WTC11 (cell line): ENCODE data around the gene ZXDC. TPM values are rescaled to one million over a fixed set of nuclear protein-coding genes. Genes with fewer than 3 reads are reported as not detected.

Experiments
- ATAC-seq: fragments of 200-7000 bp; cut with Tn5 transposase; 2 replicates; pipeline ENCODE4 v1.10.0; 2021; ENCODE audit warnings: mild to moderate bottlenecking, moderate library complexity
- CTCF ChIA-PET: fragments of 300-600 bp; sonication (Branson Sonifier 250); formaldehyde crosslinking; loops from one replicate; lab custom pipeline; 2021; ENCODE audit warnings: antibody characterized with exemption; lab: Charles Lee
- POLR2A ChIA-PET: fragments of 350-600 bp; sonication (Branson Sonifier 250); formaldehyde crosslinking; loops from one replicate; lab custom pipeline; 2021; ENCODE audit warnings: antibody characterized with exemption; lab: Charles Lee
- DNase-seq: peaks from one replicate; pipeline ENCODE4 v3.0.0; 2021; ENCODE audit warnings: low spot score
- H3K27ac Mint-ChIP-seq: 2 replicates; pipeline ENCODE4 v1.8.0; 2021; ENCODE audit warnings: mixed read lengths
- H3K27me3 Mint-ChIP-seq: 2 replicates; pipeline ENCODE4 v1.8.0; 2021; ENCODE audit warnings: low read depth, mild to moderate bottlenecking, moderate library complexity, mixed read lengths
- H3K36me3 Mint-ChIP-seq: 2 replicates; pipeline ENCODE4 v1.8.0; 2021; ENCODE audit warnings: mixed read lengths
- H3K4me1 Mint-ChIP-seq: 2 replicates; pipeline ENCODE4 v1.8.0; 2022; ENCODE audit warnings: mixed read lengths
- H3K4me3 Mint-ChIP-seq: 2 replicates; pipeline ENCODE4 v1.8.0; 2021; ENCODE audit warnings: mild to moderate bottlenecking, moderate library complexity, mixed read lengths
- H3K9me3 Mint-ChIP-seq: 2 replicates; pipeline ENCODE4 v1.8.0; 2021; ENCODE audit warnings: mixed read lengths
- ATF3 ChIP-seq: sonication (generic); formaldehyde crosslinking; conservative IDR thresholded peaks from 2 replicates; pipeline ENCODE4 v1.8.1; 2022; ENCODE audit warnings: mild to moderate bottlenecking, missing genetic modification reagents
- ATF6 ChIP-seq: sonication (generic); formaldehyde crosslinking; IDR thresholded peaks from 2 replicates; pipeline ENCODE4 v1.8.1; 2023; ENCODE audit warnings: mild to moderate bottlenecking, missing genetic modification reagents
- CBFB ChIP-seq: sonication (generic); formaldehyde crosslinking; IDR thresholded peaks from 2 replicates; pipeline ENCODE4 v1.8.1; 2022; ENCODE audit warnings: mild to moderate bottlenecking, low read depth, missing genetic modification reagents
- CTCF ChIP-seq: fragments of 200-600 bp; IDR thresholded peaks from 2 replicates; pipeline ENCODE4 v1.8.0; 2022; ENCODE audit warnings: antibody characterized with exemption
- E2F4 ChIP-seq: sonication (generic); formaldehyde crosslinking; IDR thresholded peaks from 2 replicates; pipeline ENCODE4 v1.8.1; 2022; ENCODE audit warnings: low read depth, mild to moderate bottlenecking, moderate library complexity, missing genetic modification reagents, borderline replicate concordance
- ETV6 ChIP-seq: sonication (generic); formaldehyde crosslinking; IDR thresholded peaks from 2 replicates; pipeline ENCODE4 v1.8.1; 2022; ENCODE audit warnings: mild to moderate bottlenecking, missing genetic modification reagents
- FOXP1 ChIP-seq: sonication (generic); formaldehyde crosslinking; IDR thresholded peaks from 2 replicates; pipeline ENCODE4 v1.8.0; 2022; ENCODE audit warnings: missing genetic modification reagents, mild to moderate bottlenecking, moderate library complexity, borderline replicate concordance
- IRF1 ChIP-seq: sonication (generic); formaldehyde crosslinking; IDR thresholded peaks from 2 replicates; pipeline ENCODE4 v1.8.0; 2023; ENCODE audit warnings: missing genetic modification reagents
- IRF2 ChIP-seq: sonication (generic); formaldehyde crosslinking; IDR thresholded peaks from 2 replicates; pipeline ENCODE4 v1.8.0; 2022; ENCODE audit warnings: low read depth, missing genetic modification reagents, borderline replicate concordance
- NFE2L1 ChIP-seq: sonication (generic); formaldehyde crosslinking; IDR thresholded peaks from 2 replicates; pipeline ENCODE4 v1.8.1; 2023; ENCODE audit warnings: missing genetic modification reagents
- NFYB ChIP-seq: sonication (generic); formaldehyde crosslinking; conservative IDR thresholded peaks from 2 replicates; pipeline ENCODE4 v1.8.0; 2022; ENCODE audit warnings: low read depth, missing genetic modification reagents
- NR1H2 ChIP-seq: sonication (generic); formaldehyde crosslinking; IDR thresholded peaks from 2 replicates; pipeline ENCODE4 v1.9.0; 2021; ENCODE audit warnings: mild to moderate bottlenecking, moderate library complexity, missing genetic modification reagents
- NR2C2 ChIP-seq: sonication (generic); formaldehyde crosslinking; IDR thresholded peaks from 2 replicates; pipeline ENCODE4 v1.8.0; 2022; ENCODE audit warnings: mild to moderate bottlenecking, missing genetic modification reagents
- PRDM15 ChIP-seq: sonication (generic); formaldehyde crosslinking; IDR thresholded peaks from 2 replicates; pipeline ENCODE4 v1.8.0; 2022; ENCODE audit warnings: missing genetic modification reagents
- RELA ChIP-seq: sonication (generic); formaldehyde crosslinking; IDR thresholded peaks from 2 replicates; pipeline ENCODE4 v1.8.1; 2022; ENCODE audit warnings: missing genetic modification reagents, mild to moderate bottlenecking, borderline replicate concordance
- RORB ChIP-seq: fragments of 250-450 bp; sonication (Bioruptor Pico); IDR thresholded peaks from 2 replicates; pipeline ENCODE4 v1.9.0; 2021; ENCODE audit warnings: mild to moderate bottlenecking
- USF1 ChIP-seq: sonication (generic); formaldehyde crosslinking; IDR thresholded peaks from 2 replicates; pipeline ENCODE4 v1.8.0; 2022; ENCODE audit warnings: mild to moderate bottlenecking, missing genetic modification reagents
- total RNA-seq: library from RNA; stranded (reverse); gene quantifications from 3 replicates; pipeline ENCODE4 v1.2.3, GENCODE V29; 2021

Gene ZXDC
- total RNA-seq, 1 experiment from 2014 or later, result 34.7 TPM

- Mint-ChIP-seq H3K9me3 (no peaks in the 10 kb centered on the region), H3K27me3 (no peaks in the 10 kb centered on the region), H3K4me3 (no peak overlapping the region), H3K27ac (no peak overlapping the region), H3K36me3 (peaks cover 12% of the 10 kb centered on the region; the same call in 1 of the 2 replicates), H3K4me1 (peaks cover 19% of the 10 kb centered on the region)
- no peak for DNase-seq
- ChIA-PET POLR2A (no interaction called here), CTCF (no interaction called here)
- ATAC-seq, result no peak
- TF ChIP-seq NR1H2, result no peak
- TF ChIP-seq ATF3, result no peak
- TF ChIP-seq ETV6, result no peak
- TF ChIP-seq RORB (CRISPR knock-in tag), result no peak
- TF ChIP-seq CBFB (CRISPR knock-in tag), result no peak
- no peak for TF ChIP-seq RELA (CRISPR knock-in tag)
- TF ChIP-seq PRDM15 (CRISPR knock-in tag), result no peak
- no peak for TF ChIP-seq CTCF
- no peak for TF ChIP-seq IRF1 (CRISPR knock-in tag)
- TF ChIP-seq NR2C2 (CRISPR knock-in tag), result no peak
- no peak for TF ChIP-seq NFYB (CRISPR knock-in tag)
- TF ChIP-seq NFE2L1 (CRISPR knock-in tag), result no peak
- no peak for TF ChIP-seq FOXP1 (CRISPR knock-in tag)
- TF ChIP-seq IRF2 (CRISPR knock-in tag), result no peak
- TF ChIP-seq USF1 (CRISPR knock-in tag), result no peak
- no peak for TF ChIP-seq E2F4 (CRISPR knock-in tag)
- TF ChIP-seq ATF6 (CRISPR knock-in tag), result no peak
These were observed 36.9 kb downstream of the ZXDC start for GRCh38 chr3:126438746-126439145.
